Astrocyte (in vitro differentiated cells and primary cell): ENCODE measurements around the gene CCDC9.

Experiments
- EZH2 ChIP-seq: IDR thresholded peaks from 2 replicates; pipeline ENCODE4 v1.6.1; 2012; ENCODE audit warnings: mild to moderate bottlenecking, low read length, inconsistent platforms; ENCODE audit not compliant: insufficient read depth
- TF ChIP-seq, protein P1 (sequence below): IDR thresholded peaks from 2 replicates; pipeline ENCODE4 v1.5.1; 2011; ENCODE audit warnings: low read depth, mild to moderate bottlenecking, inconsistent platforms, low read length, moderate library complexity; ENCODE audit not compliant: insufficient read depth

DNA sequence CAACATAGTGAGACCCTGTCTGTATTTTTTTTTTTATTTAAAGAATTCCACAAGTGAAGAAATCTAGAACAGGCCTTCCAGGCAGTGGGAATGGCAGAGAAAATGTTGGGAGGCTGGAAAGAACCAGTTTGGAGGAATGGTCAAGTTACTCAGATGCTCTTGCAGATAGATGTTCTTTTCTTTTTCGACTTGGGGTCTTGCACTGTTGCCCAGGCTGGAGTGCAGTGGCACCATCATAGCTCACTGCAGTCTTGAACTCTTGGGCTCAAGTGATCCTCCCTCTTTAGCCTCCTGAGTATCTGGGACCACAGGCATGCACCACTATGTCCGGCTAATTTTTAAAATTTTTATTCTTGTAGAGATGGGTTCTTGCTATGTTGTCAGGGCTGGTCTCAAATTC, 54.0 kb downstream of the CCDC9 start:
- TF ChIP-seq, protein P1, sequence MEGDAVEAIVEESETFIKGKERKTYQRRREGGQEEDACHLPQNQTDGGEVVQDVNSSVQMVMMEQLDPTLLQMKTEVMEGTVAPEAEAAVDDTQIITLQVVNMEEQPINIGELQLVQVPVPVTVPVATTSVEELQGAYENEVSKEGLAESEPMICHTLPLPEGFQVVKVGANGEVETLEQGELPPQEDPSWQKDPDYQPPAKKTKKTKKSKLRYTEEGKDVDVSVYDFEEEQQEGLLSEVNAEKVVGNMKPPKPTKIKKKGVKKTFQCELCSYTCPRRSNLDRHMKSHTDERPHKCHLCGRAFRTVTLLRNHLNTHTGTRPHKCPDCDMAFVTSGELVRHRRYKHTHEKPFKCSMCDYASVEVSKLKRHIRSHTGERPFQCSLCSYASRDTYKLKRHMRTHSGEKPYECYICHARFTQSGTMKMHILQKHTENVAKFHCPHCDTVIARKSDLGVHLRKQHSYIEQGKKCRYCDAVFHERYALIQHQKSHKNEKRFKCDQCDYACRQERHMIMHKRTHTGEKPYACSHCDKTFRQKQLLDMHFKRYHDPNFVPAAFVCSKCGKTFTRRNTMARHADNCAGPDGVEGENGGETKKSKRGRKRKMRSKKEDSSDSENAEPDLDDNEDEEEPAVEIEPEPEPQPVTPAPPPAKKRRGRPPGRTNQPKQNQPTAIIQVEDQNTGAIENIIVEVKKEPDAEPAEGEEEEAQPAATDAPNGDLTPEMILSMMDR: no peak
- no peak for TF ChIP-seq EZH2
